Endodermal cell (in vitro differentiated cells): ENCODE results near the gene NTSR1. TPM values are rescaled to one million over a fixed set of nuclear protein-coding genes. Genes with fewer than 3 reads are reported as not detected.

Source experiments
- DNase-seq: peaks from one replicate; pipeline ENCODE4 v3.0.0-alpha.2; 2017
- H3K27ac ChIP-seq: 2 replicates; pipeline ENCODE4 v1.5.1; 2013; ENCODE audit warnings: mild to moderate bottlenecking, low read depth, low read length, moderate library complexity
- H3K27me3 ChIP-seq: 2 replicates; pipeline ENCODE4 v1.6.1; 2013; ENCODE audit warnings: mild to moderate bottlenecking, low read length, moderate library complexity; ENCODE audit not compliant: insufficient read depth, control insufficient read depth, poor library complexity, severe bottlenecking
- H3K36me3 ChIP-seq: 2 replicates; pipeline ENCODE4 v1.7.0; 2013; ENCODE audit warnings: mild to moderate bottlenecking, low read length, moderate library complexity; ENCODE audit not compliant: control insufficient read depth, insufficient read depth
- H3K4me1 ChIP-seq: one replicate; pipeline ENCODE4 v1.7.0; 2013; ENCODE audit warnings: low read length; ENCODE audit not compliant: control insufficient read depth, insufficient read depth
- H3K4me3 ChIP-seq: 2 replicates; pipeline ENCODE4 v1.5.1; 2013; ENCODE audit warnings: mild to moderate bottlenecking, low read length, moderate library complexity
- H3K9ac ChIP-seq: 2 replicates; pipeline ENCODE4 v1.6.1; 2013; ENCODE audit warnings: mild to moderate bottlenecking, low read length, moderate library complexity; ENCODE audit not compliant: poor library complexity, severe bottlenecking; ENCODE audit errors: extremely low read depth
- H3K9me3 ChIP-seq: 2 replicates; pipeline ENCODE4 v1.6.1; 2013; ENCODE audit warnings: mild to moderate bottlenecking, low read length, moderate library complexity; ENCODE audit not compliant: control insufficient read depth
- H3K27ac Mint-ChIP-seq: 2 replicates; pipeline ENCODE4 v1.8.0; 2020; ENCODE audit warnings: mixed read lengths
- H3K27me3 Mint-ChIP-seq: 2 replicates; pipeline ENCODE4 v1.8.0; 2021; ENCODE audit warnings: mild to moderate bottlenecking, mixed read lengths; ENCODE audit not compliant: insufficient read depth
- H3K36me3 Mint-ChIP-seq: 2 replicates; pipeline ENCODE4 v1.8.0; 2020; ENCODE audit warnings: low read depth, mixed read lengths
- H3K4me1 Mint-ChIP-seq: 2 replicates; pipeline ENCODE4 v1.8.0; 2020; ENCODE audit warnings: mixed read lengths
- H3K4me3 Mint-ChIP-seq: 2 replicates; pipeline ENCODE4 v1.8.0; 2020; ENCODE audit warnings: mild to moderate bottlenecking, moderate library complexity, mixed read lengths
- H3K9me3 Mint-ChIP-seq: 2 replicates; pipeline ENCODE4 v1.8.0; 2020; ENCODE audit warnings: mild to moderate bottlenecking, mixed read lengths
- WGBS, 2 experiments: methylation state at CpG; one replicate each; pipeline versions ENCODE4 v1.1.5 to v1.1.7; 2013; ENCODE audit warnings: missing lambda C conversion rate in 2 of 2, mixed read lengths in 1 of 2; ENCODE audit not compliant: insufficient coverage in 1 of 2, insufficient read length in 1 of 2; 5-methylcytosine and 5-hydroxymethylcytosine counted together
- total RNA-seq, 2 donors: library from RNA; stranded (reverse); fragmentation: NEBNext Ultra II Directional in 1 of 2; extraction: Animal tissue kit (Norgen Biotek cat#: 25700) in 1 of 2; gene quantifications; 2 replicates in 1 of 2; 3 replicates in 1 of 2; pipeline ENCODE4 v1.2.1, GENCODE V29; 2021
- TF ChIP-seq, protein P1 (sequence below): fragments of 200-600 bp; sonication (generic); conservative IDR thresholded peaks from 2 replicates; pipeline ENCODE4 v1.5.0; 2021; ENCODE audit warnings: antibody characterized with exemption, mild to moderate bottlenecking

The NTSR1 gene
- total RNA-seq, 2 donors from 2014 or later: 0.11 to 0.62 TPM

DNA sequence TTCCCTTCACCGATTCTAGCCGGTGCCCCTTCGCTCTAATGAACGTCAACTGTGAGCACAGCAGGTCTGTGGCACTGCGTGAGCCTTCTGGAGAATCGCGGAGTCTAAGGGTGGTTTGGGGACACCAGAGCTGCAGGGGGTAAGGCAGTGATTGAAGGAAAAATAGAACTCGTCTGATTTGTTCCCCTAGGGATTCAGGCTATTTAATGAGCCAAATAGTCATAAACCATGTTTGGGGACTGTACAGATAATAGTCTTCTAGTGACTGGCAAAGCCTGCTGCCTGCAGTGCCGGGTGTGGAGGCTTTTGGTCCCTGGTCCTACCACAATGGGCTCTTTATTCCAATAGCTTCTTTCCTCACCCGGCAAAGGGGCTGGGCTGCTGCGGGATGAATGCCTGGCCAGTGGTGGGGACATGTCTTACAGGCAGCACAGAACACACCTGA is 11.1 kb upstream of the NTSR1 start:
- no peaks in the 10 kb centered on the region for H3K4me1 ChIP-seq
- Mint-ChIP-seq H3K27me3 (no peaks in the 10 kb centered on the region), H3K27ac (no peak overlapping the region), H3K4me1 (peaks cover 2% of the 10 kb centered on the region), H3K4me3 (no peak overlapping the region), H3K36me3 (no peaks in the 10 kb centered on the region), H3K9me3 (no peaks in the 10 kb centered on the region)
- H3K27ac ChIP-seq: no peak overlapping the region
- H3K9me3 ChIP-seq: no peaks in the 10 kb centered on the region
- no peaks in the 10 kb centered on the region for H3K36me3 ChIP-seq
- no peak overlapping the region for H3K4me3 ChIP-seq
- H3K27me3 ChIP-seq: no peaks in the 10 kb centered on the region
- WGBS, 2 experiments: 92% methylated on average over 9 to 11 of the region's 11 CpGs
- no peak overlapping the region for H3K9ac ChIP-seq
- TF ChIP-seq, protein P1, sequence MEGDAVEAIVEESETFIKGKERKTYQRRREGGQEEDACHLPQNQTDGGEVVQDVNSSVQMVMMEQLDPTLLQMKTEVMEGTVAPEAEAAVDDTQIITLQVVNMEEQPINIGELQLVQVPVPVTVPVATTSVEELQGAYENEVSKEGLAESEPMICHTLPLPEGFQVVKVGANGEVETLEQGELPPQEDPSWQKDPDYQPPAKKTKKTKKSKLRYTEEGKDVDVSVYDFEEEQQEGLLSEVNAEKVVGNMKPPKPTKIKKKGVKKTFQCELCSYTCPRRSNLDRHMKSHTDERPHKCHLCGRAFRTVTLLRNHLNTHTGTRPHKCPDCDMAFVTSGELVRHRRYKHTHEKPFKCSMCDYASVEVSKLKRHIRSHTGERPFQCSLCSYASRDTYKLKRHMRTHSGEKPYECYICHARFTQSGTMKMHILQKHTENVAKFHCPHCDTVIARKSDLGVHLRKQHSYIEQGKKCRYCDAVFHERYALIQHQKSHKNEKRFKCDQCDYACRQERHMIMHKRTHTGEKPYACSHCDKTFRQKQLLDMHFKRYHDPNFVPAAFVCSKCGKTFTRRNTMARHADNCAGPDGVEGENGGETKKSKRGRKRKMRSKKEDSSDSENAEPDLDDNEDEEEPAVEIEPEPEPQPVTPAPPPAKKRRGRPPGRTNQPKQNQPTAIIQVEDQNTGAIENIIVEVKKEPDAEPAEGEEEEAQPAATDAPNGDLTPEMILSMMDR: no peak
- DNase-seq: no peak

DNA sequence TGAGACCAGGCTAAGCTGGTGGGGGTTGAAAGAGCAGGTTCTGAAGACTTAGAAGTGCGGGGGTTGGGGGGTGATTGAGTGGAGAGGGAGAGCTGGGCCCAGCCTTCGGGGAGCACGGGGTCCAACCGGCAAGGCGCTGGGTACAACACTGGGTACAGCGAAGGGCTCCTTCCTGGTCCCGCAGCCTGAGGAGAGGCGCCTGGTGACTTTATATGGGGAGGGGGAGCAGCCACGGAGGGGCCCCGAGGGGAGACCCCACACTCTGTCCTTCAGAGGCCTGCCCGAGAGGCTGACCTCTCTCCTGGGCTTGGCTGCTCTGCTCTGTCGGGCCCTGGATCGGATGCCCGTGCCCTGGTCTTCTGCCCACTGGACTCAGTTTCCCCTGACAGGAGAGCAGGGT is 10.4 kb upstream of the NTSR1 start:
- Histone ChIP-seq H3K9ac (no peak overlapping the region), H3K27me3 (no peaks in the 10 kb centered on the region), H3K27ac (no peak overlapping the region), H3K9me3 (no peaks in the 10 kb centered on the region), H3K4me1 (no peaks in the 10 kb centered on the region), H3K4me3 (no peak overlapping the region), H3K36me3 (no peaks in the 10 kb centered on the region)
- WGBS, 2 experiments: 90 to 96% methylated on average over 9 to 14 of the region's 14 CpGs
- no peak overlapping the region for H3K4me3 Mint-ChIP-seq
- no peaks in the 10 kb centered on the region for H3K9me3 Mint-ChIP-seq
- no peaks in the 10 kb centered on the region for H3K27me3 Mint-ChIP-seq
- no peak overlapping the region for H3K27ac Mint-ChIP-seq
- TF ChIP-seq, protein P1: no peak
- peaks cover 2% of the 10 kb centered on the region for H3K4me1 Mint-ChIP-seq
- no peaks in the 10 kb centered on the region for H3K36me3 Mint-ChIP-seq
- no peak for DNase-seq

DNA sequence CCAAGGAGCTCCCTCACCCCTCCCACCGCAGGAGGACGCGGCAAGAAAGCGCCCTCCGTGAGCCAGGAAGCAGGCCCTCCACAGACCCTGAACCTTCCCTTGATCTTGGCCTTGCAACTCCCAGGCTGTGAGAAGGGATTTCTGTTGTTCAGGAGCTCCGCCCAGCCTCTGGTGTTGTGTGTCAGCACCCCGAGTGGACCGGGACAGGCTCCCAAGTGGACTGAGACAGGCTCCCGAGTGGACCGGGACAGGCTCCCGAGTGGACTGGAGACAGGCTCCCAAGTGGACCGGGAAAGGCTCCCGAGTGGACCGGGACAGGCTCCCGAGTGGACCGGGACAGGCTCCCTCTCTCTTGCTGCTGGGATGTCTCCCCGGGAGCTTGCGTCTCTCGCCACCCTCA is 9.3 kb upstream of the NTSR1 start:
- TF ChIP-seq, protein P1: no peak
- DNase-seq: no peak
- no peaks in the 10 kb centered on the region for H3K27me3 ChIP-seq
- no peak overlapping the region for H3K9ac ChIP-seq
- Mint-ChIP-seq H3K4me3 (no peak overlapping the region), H3K9me3 (no peaks in the 10 kb centered on the region), H3K4me1 (peaks cover 2% of the 10 kb centered on the region), H3K36me3 (no peaks in the 10 kb centered on the region), H3K27me3 (peaks cover 2% of the 10 kb centered on the region), H3K27ac (no peak overlapping the region)
- no peak overlapping the region for H3K4me3 ChIP-seq
- no peaks in the 10 kb centered on the region for H3K9me3 ChIP-seq
- H3K36me3 ChIP-seq: no peaks in the 10 kb centered on the region
- H3K27ac ChIP-seq: no peak overlapping the region
- no peaks in the 10 kb centered on the region for H3K4me1 ChIP-seq
- WGBS, 2 experiments: 94 to 96% methylated on average over 5 to 19 of the region's 19 CpGs
